ENCODE measurements around the gene RNU6-9.
"Not testable (repeated sequence)": the region's sequence is repeated elsewhere in the genome, so short reads cannot be mapped to it uniquely, and the experiment has no call there.

Gene RNU6-9

DNA sequence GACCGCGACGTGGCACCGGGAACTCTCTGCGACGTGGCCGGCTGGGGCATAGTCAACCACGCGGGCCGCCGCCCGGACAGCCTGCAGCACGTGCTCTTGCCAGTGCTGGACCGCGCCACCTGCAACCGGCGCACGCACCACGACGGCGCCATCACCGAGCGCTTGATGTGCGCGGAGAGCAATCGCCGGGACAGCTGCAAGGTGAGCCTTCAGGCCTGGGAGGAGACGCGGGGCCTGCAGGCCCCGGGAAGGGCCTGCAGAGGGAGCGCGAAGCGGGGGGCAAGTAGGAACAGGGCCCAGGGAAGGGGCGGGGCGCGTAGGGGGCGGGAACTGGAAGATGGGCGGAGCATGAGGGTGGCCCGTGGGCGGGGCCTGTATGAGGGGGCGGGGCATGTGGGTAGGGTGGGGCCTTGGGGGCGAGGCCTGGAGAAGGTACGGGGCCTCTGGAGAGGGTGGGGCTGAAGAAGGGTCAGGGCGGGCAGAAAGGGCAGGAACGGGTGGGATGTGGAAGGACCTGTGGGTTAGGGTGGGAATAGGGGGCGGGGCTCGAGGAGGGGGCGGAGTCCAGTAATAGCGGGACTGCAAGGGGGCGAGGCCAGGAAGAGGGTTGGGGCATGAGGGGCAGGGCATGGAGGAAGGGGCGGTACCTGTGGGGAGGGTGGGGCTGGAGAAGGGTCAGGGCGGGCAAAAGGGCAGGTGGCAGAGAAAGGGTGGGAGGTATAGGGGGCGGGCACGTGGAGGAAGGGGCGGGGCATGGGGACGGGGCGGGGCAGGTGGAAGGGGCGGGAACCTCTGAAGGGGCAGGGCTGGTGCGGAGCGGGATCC is 31.3 kb upstream of the RNU6-9 start:
- DNase-seq = peak; percentile 48 to 80

DNA sequence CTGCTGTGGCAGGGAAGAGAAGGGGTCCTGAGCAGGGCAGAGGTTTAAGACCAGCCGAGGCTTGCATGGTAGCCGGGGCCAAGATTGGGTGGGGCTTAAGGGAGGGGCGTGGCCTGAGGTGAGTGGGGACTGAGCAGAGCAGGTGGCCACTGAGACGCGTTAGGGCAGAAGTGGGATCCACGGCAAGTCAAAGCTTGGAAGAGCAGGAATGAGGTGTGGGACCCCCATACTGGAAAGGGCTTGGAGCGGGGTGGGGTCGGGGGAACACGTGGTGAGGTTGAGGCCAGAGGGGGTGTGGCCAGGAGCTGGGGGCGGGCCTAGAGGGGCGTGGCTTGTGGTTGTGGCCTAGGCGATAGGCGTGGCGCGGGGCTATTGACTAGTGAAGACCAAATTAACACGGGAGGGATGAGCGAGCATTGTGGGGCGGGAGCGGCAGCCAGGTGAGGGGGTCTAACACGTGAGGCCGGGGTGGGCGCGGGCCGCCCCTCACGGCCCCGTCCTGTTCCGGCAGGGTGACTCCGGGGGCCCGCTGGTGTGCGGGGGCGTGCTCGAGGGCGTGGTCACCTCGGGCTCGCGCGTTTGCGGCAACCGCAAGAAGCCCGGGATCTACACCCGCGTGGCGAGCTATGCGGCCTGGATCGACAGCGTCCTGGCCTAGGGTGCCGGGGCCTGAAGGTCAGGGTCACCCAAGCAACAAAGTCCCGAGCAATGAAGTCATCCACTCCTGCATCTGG is 30.5 kb upstream of the RNU6-9 start:
- DNase-seq = peak; percentile 61 to 81

DNA sequence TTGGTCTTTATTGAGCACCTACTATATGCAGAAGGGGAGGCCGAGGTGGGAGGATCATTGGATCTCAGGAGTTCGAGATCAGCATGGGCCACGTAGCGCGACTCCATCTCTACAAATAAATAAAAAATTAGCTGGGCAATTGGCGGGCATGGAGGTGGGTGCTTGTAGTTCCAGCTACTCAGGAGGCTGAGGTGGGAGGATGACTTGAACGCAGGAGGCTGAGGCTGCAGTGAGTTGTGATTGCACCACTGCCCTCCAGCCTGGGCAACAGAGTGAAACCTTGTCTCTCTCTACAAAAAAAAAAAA is 30.0 kb upstream of the RNU6-9 start:
- DNase-seq = no peak

- DNase-seq = no peak
Measured at GRCh38 chr19:866769-867300, 26.4 kb upstream of the RNU6-9 start.

- DNase-seq = no peak
Measured at GRCh38 chr19:867301-867793, 25.9 kb upstream of the RNU6-9 start.

- no peak for DNase-seq
Measured at GRCh38 chr19:867855-868457, 25.3 kb upstream of the RNU6-9 start.

GRCh38 chr19:868458-869244 is 24.6 kb upstream of the RNU6-9 start:
- no peak for DNase-seq

GRCh38 chr19:869245-870177 is 23.8 kb upstream of the RNU6-9 start:
- DNase-seq = no peak

- DNase-seq = no peak
Measured at GRCh38 chr19:870314-870713, 23.0 kb upstream of the RNU6-9 start.

DNA sequence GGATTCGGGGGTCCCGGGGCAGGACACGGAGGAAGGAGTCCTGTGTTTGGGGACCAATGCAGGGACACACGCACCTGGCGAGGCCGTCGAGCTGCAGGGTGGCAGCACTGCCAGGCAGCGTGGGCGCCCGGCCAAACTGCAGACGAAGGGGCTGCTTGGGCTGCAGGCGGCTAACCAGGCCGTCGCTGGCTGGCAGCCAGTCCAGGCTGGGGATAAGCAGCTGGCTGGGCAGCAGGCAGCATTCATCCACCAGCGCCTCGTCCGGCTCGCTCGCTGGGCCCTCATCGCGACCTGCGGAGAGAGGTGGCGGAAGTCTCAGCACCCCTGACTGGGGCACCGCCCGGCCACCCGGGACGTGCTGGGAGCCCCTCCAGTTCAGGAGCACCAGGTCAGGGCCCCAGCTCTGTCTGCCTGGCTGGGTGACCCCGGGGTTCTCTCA is 22.3 kb upstream of the RNU6-9 start:
- no peak for DNase-seq

- DNase-seq = no peak
Measured at GRCh38 chr19:871446-872265, 21.6 kb upstream of the RNU6-9 start.

- peak; percentile 69 to 75 for DNase-seq
Measured at GRCh38 chr19:872266-872951, 20.9 kb upstream of the RNU6-9 start.

- DNase-seq = peak; percentile 56 to 61
Measured at GRCh38 chr19:873084-873483, 20.2 kb upstream of the RNU6-9 start.

- no peak for DNase-seq
Measured at GRCh38 chr19:873561-874041, 19.7 kb upstream of the RNU6-9 start.

DNA sequence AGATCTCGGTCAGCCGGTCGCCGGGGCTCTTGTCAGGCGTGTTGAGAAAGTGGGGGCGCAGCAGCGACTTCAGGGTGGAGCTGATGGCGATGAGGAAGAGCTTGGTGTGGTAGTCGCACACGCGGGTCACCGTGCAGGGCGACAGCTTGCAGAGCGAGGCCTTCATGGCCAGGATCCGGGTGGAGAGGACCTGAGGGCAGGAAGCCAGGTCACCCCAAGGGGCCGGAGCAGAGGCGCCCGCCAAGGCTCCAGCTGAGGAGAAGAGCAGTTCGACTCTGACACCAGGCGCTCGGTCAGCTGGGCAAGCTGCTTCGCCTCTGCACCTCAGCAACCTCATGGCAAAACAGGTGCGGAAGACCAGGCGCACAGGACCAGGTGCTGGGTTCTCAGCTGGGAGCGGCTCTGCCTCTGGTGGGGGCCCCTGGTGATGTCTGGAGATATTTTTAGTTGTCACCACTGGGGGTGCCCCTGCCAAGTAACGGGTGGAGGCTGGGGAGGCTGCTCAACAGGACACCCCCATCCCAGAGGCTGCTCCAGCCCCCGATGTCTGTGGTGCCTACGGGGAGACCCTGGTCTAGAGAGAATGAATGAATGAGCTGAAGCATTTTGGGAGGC is 17.9 kb upstream of the RNU6-9 start:
- DNase-seq = no peak

GRCh38 chr19:876089-876488 is 17.2 kb upstream of the RNU6-9 start:
- no peak for DNase-seq

DNA sequence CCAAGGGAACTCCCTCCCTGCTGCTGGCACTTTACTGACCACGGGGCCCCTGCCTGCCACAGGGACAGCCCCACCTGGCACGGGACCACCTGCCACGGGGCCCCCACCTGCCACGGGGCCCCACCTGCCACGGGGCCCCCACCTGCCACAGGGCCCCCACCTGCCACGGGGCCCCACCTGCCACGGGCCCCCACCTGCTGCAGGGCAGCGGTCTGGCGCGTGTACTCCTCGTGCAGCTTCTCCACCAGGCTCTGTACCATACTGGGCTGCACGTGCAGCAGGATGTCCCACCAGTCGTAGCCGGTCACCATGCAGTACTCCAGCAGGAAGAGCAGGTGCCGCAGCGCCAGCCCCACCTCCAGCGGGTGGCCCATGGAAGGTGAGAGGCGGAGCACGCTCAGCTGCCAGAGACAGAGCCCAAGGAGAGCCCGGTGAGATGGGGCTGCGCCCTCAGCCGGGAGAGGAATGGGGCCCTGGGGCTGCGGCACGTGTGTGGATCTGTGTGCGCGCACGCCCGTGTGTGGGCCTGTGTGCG is 16.4 kb upstream of the RNU6-9 start:
- no peak for DNase-seq

DNA sequence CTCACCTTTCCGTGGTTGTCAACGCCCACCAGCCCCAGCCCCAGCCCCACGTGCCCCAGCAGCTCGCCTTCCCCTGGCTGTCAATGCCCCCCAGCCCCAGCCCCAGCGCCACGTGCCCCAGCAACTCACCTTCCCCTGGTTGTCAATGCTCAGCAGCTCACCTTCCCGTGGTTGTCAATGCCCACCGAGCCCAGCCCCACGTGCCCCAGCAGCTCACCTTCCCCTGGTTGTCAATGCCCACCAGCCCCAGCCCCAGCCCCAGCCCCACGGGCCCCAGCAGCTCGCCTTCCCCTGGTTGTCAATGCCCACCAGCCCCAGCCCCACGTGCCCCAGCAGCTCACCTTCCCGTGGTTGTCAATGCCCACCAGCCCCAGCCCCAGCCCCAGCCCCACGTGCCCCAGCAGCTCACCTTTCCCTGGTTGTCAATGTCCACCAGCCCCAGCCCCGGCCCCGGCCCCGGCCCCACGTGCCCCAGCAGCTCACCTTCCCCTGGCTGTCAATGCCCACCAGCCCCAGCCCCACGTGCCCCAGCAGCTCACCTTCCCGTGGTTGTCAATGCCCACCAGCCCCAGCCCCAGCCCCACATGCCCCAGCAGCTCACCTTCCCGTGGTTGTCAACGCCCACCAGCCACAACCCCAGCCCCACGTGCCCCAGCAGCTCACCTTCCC is 15.2 kb upstream of the RNU6-9 start:
- not testable (repeated sequence) for DNase-seq

Data from stimulated activated CD4-positive, alpha-beta T cell treated with anti-CD3 and anti-CD28 coated beads, Interleukin-2, amount 100 ng/mL, for 48 hours (primary cell).